Caco-2 (cell line): ENCODE measurements around the gene ERAS. TPM values are rescaled to one million over a fixed set of nuclear protein-coding genes. Genes with fewer than 3 reads are reported as not detected.

ENCODE experiments used
- BruUV-seq: library from RNA; stranded (reverse); fragments of 400-500 nt; replicated peaks from 2 replicates; lab custom pipeline; 2021; lab: Mats Ljungman, UMichigan
- CTCF ChIA-PET: fragments of 300-600 bp; sonication (Branson Sonifier 250); formaldehyde crosslinking; loops from one replicate; lab custom pipeline; 2022; ENCODE audit warnings: antibody characterized with exemption; lab: Charles Lee
- POLR2A ChIA-PET: fragments of 300-600 bp; sonication (Branson Sonifier 250); formaldehyde crosslinking; loops from one replicate; lab custom pipeline; 2022; ENCODE audit warnings: antibody characterized with exemption; lab: Charles Lee
- DNase-seq, 2 experiments: peaks; one replicate each; pipeline versions ENCODE4 v3.0.0 to v3.0.0-alpha.2; 2020 to 2022
- H3K27me3 ChIP-seq: replicated peaks from 2 replicates; pipeline ENCODE4 v1.6.0; 2011; ENCODE audit warnings: low read length; ENCODE audit not compliant: control insufficient read depth, insufficient read depth
- H3K36me3 ChIP-seq: 2 replicates; pipeline ENCODE4 v1.5.1; 2011; ENCODE audit warnings: low read length; ENCODE audit not compliant: control insufficient read depth, insufficient read depth
- H3K4me1 ChIP-seq: fragments of 250-450 bp; sonication (Bioruptor Pico); 2 replicates; pipeline ENCODE4 v1.5.1; 2020; ENCODE audit warnings: mild to moderate bottlenecking
- H3K4me3 ChIP-seq: 2 replicates; pipeline ENCODE4 v1.5.1; 2011; ENCODE audit warnings: low read depth, mild to moderate bottlenecking, control low read depth, low read length
- H3K9me3 ChIP-seq: fragments of 250-450 bp; sonication (Bioruptor Pico); 2 replicates; pipeline ENCODE4 v1.5.1; 2020; ENCODE audit warnings: mild to moderate bottlenecking, moderate library complexity
- H3K27ac Mint-ChIP-seq: one replicate; pipeline ENCODE4 v1.8.0; 2022; ENCODE audit warnings: mixed read lengths; ENCODE audit not compliant: unreplicated experiment
- H3K27me3 Mint-ChIP-seq: one replicate; pipeline ENCODE4 v1.8.0; 2022; ENCODE audit warnings: mixed read lengths; ENCODE audit not compliant: insufficient read depth, unreplicated experiment
- H3K36me3 Mint-ChIP-seq: one replicate; pipeline ENCODE4 v1.8.0; 2022; ENCODE audit warnings: mild to moderate bottlenecking, mixed read lengths; ENCODE audit not compliant: insufficient read depth, unreplicated experiment
- H3K4me1 Mint-ChIP-seq: one replicate; pipeline ENCODE4 v1.8.0; 2022; ENCODE audit warnings: low read depth, mixed read lengths; ENCODE audit not compliant: unreplicated experiment
- H3K4me3 Mint-ChIP-seq: one replicate; pipeline ENCODE4 v1.8.0; 2022; ENCODE audit warnings: mild to moderate bottlenecking, moderate library complexity, mixed read lengths; ENCODE audit not compliant: unreplicated experiment
- H3K9me3 Mint-ChIP-seq: one replicate; pipeline ENCODE4 v1.8.0; 2022; ENCODE audit warnings: mixed read lengths; ENCODE audit not compliant: unreplicated experiment
- intact Hi-C: fragments of 100-400 bp; cut with micrococcal nuclease; formaldehyde crosslinking; loops from one replicate; pipeline ENCODE4 v1.10.0; 2022; ENCODE audit not compliant: unreplicated experiment
- total RNA-seq: library from RNA; stranded (reverse); gene quantifications from 2 replicates; pipeline ENCODE4 v1.2.3, GENCODE V29; 2022
- TF ChIP-seq, protein P1 (sequence below), 2 experiments: fragments of 200-600 bp in 1 of 2; IDR thresholded peaks; 1 replicate in 1 of 2; 2 replicates in 1 of 2; pipeline versions ENCODE4 v1.5.1 to v1.8.0; 2011 to 2022; ENCODE audit warnings: antibody characterized with exemption in 1 of 2, control low read depth in 1 of 2, inconsistent platforms in 1 of 2, low read depth in 1 of 2, low read length in 1 of 2, mild to moderate bottlenecking in 1 of 2, moderate library complexity in 1 of 2; ENCODE audit not compliant: insufficient read depth in 1 of 2, severe bottlenecking in 1 of 2, unreplicated experiment in 1 of 2

The ERAS gene
- total RNA-seq, 1 experiment from 2014 or later = not detected

DNA sequence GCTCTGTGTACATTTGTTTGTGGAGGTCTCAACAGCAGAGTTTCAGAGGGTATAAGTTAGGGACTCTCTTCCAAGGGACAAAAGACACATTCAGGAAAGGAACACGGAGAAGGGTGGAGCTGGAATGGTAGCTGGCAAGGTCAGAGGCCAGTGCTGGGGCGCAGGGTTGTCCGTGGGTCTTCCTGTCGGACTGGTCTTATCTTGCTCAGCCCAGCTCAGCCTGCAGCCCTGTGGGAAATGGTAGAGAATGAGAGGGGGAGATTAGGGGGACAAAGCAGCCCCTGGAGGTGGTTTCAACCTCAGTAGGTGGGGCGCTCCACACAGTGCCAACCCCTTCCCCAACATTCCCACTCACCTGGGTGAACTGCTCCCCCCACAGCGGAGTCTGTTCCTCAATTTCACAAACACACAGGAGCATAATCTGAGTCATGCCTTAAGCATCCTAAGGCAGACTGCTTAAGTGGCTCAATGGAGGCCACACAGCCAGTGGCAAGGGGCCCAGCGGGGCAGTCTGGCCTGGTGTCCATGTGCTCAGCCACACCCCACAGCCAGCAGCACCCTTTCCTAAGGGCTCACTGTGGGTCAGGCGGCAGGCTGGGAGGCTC, 31.3 kb upstream of the ERAS start:
- Histone ChIP-seq H3K4me1 (peaks cover 18% of the 10 kb centered on the region), H3K9me3 (no peaks in the 10 kb centered on the region), H3K27me3 (no peaks in the 10 kb centered on the region), H3K4me3 (no peak overlapping the region), H3K36me3 (no peaks in the 10 kb centered on the region)
- no TSS peak for BruUV-seq
- peak overlapping the region; percentile 76 for H3K27ac Mint-ChIP-seq
- POLR2A ChIA-PET = no interaction called here
- TF ChIP-seq, protein P1, sequence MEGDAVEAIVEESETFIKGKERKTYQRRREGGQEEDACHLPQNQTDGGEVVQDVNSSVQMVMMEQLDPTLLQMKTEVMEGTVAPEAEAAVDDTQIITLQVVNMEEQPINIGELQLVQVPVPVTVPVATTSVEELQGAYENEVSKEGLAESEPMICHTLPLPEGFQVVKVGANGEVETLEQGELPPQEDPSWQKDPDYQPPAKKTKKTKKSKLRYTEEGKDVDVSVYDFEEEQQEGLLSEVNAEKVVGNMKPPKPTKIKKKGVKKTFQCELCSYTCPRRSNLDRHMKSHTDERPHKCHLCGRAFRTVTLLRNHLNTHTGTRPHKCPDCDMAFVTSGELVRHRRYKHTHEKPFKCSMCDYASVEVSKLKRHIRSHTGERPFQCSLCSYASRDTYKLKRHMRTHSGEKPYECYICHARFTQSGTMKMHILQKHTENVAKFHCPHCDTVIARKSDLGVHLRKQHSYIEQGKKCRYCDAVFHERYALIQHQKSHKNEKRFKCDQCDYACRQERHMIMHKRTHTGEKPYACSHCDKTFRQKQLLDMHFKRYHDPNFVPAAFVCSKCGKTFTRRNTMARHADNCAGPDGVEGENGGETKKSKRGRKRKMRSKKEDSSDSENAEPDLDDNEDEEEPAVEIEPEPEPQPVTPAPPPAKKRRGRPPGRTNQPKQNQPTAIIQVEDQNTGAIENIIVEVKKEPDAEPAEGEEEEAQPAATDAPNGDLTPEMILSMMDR (IDR thresholded peaks at IDR 0.05; ENCODE audit: insufficient read depth in 1 of 2, low read depth in 1 of 2, low read length in 1 of 2, severe bottlenecking in 1 of 2, unreplicated experiment in 1 of 2) = no peak
- no peaks in the 10 kb centered on the region for H3K9me3 Mint-ChIP-seq
- no peaks in the 10 kb centered on the region for H3K27me3 Mint-ChIP-seq
- no peaks in the 10 kb centered on the region for H3K36me3 Mint-ChIP-seq
- CTCF ChIA-PET = no interaction called here
- H3K4me1 Mint-ChIP-seq = peaks cover 11% of the 10 kb centered on the region
- peak; percentile 49 to 60 for DNase-seq
- peak overlapping the region; percentile 48 for H3K4me3 Mint-ChIP-seq
- intact Hi-C loops = no loop called here

- intact Hi-C loops = no loop called here
- peaks cover 18% of the 10 kb centered on the region for H3K4me1 ChIP-seq
- H3K27ac Mint-ChIP-seq = no peak overlapping the region
- TF ChIP-seq, protein P1 (IDR thresholded peaks at IDR 0.05; ENCODE audit: insufficient read depth in 1 of 2, low read depth in 1 of 2, low read length in 1 of 2, severe bottlenecking in 1 of 2, unreplicated experiment in 1 of 2) = no peak
- H3K27me3 ChIP-seq = no peaks in the 10 kb centered on the region
- BruUV-seq = no TSS peak
- H3K4me1 Mint-ChIP-seq = peaks cover 20% of the 10 kb centered on the region
- H3K4me3 Mint-ChIP-seq = no peak overlapping the region
- H3K36me3 ChIP-seq = no peaks in the 10 kb centered on the region
- H3K9me3 Mint-ChIP-seq = no peaks in the 10 kb centered on the region
- ChIA-PET CTCF (no interaction called here), POLR2A (interaction anchor here (0.6 kb wide), 1 partner anchor 100 kb away, joined by 3 read pairs; no protein-coding TSS in a partner anchor)
- DNase-seq = no peak
- no peak overlapping the region for H3K4me3 ChIP-seq
- no peaks in the 10 kb centered on the region for H3K9me3 ChIP-seq
- peaks cover 15% of the 10 kb centered on the region for H3K36me3 Mint-ChIP-seq
- no peaks in the 10 kb centered on the region for H3K27me3 Mint-ChIP-seq
These were observed 28.0 kb upstream of the ERAS start for GRCh38 chrX:48798318-48798717.

DNA sequence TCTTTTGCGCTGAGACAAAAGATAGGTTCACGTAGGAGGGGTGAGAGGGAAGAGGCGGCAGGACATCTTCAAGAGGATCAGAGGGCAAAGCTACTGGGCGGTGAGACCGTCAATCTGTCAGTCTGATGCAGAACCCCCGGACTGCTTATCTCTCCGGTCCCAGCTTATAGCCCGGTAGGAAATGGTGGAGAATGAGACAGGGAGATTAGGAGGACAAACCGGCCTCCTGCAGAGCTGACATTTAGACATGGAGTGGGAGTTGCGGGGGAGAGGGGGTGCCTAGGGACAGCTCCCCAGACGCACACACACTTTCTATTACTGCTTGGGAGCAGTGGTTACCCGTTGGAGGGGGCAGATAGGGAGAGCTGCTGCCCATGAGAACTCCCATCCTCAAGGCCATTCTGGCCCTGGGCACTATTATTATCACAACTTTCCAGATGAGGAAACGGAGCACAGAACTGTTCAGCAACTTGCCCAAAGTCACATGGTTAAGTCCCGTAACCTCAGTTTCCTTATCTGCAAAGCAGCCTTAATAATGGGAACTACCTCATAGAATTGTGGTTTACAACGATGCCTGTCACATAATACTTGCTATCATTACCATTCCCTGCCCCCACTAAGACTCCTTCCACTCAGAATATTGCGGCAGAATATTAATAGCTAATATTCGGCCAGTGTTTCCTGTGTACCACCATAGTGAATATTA, 25.6 kb upstream of the ERAS start:
- ChIA-PET POLR2A (interaction anchor here (1.3 to 1.8 kb wide), 3 partner anchors 63 to 158 kb away, joined by 9 to 22 read pairs (median 9); partner anchors contain the start of gene SLC35A2), CTCF (interaction anchor here (0.6 to 1.1 kb wide), 2 partner anchors 35 to 355 kb away, joined by 3 to 4 read pairs; partner anchors contain the start of gene PCSK1N)
- no peaks in the 10 kb centered on the region for H3K9me3 Mint-ChIP-seq
- intact Hi-C loops = loop anchor here (5.0 kb wide), 4 partner anchors 38 to 117 kb away; partner anchors contain the start of genes GLOD5, PIM2, PQBP1 and SUV39H1
- H3K4me1 ChIP-seq = peaks cover 3% of the 10 kb centered on the region
- H3K27me3 Mint-ChIP-seq = no peaks in the 10 kb centered on the region
- no peaks in the 10 kb centered on the region; the same call in 1 of the 2 replicates for H3K36me3 ChIP-seq
- no peaks in the 10 kb centered on the region for H3K9me3 ChIP-seq
- no peaks in the 10 kb centered on the region for H3K27me3 ChIP-seq
- peak overlapping the region; percentile 98 for H3K4me3 Mint-ChIP-seq
- H3K27ac Mint-ChIP-seq = peak overlapping the region; percentile 99
- peaks cover 20% of the 10 kb centered on the region for H3K4me1 Mint-ChIP-seq
- no peak for DNase-seq
- peak overlapping the region; percentile 69 for H3K4me3 ChIP-seq
- peaks cover 27% of the 10 kb centered on the region for H3K36me3 Mint-ChIP-seq
- TF ChIP-seq, protein P1 (IDR thresholded peaks at IDR 0.05; ENCODE audit: insufficient read depth in 1 of 2, low read depth in 1 of 2, low read length in 1 of 2, severe bottlenecking in 1 of 2, unreplicated experiment in 1 of 2) = no peak
- TSS peak; percentile 95 for BruUV-seq
